PC-9 (cell line): ENCODE measurements around the gene TMEM179B.

ENCODE experiments used
- EZH2 ChIP-seq: fragments of 200-600 bp; sonication (generic); IDR thresholded peaks from 2 replicates; pipeline ENCODE4 v1.8.0; 2017; ENCODE audit warnings: antibody characterized with exemption, low read depth
- TF ChIP-seq, protein P1 (sequence below): fragments of 200-600 bp; sonication (generic); conservative IDR thresholded peaks from 2 replicates; pipeline ENCODE4 v1.6.1; 2017; ENCODE audit warnings: mixed run types, antibody characterized with exemption, mild to moderate bottlenecking, moderate library complexity

DNA sequence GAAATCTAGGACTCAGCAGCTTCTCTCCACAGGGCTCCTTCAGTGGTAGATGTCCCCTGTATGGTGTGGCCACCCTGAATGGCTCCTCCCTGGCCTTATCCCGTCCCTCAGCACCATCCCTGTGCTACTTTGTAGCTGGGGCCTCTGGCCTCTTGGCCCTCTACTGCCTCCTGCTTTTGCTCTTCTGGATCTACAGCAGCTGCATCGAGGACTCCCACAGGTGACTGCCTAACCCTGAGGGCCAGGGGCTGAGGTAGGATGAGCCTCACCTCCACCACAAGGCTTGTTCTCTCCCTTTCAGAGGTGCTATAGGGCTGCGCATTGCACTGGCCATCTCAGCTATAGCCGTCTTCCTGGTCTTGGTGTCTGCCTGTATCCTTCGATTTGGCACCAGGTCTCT is 1.8 kb downstream of the TMEM179B start:
- TF ChIP-seq, protein P1, sequence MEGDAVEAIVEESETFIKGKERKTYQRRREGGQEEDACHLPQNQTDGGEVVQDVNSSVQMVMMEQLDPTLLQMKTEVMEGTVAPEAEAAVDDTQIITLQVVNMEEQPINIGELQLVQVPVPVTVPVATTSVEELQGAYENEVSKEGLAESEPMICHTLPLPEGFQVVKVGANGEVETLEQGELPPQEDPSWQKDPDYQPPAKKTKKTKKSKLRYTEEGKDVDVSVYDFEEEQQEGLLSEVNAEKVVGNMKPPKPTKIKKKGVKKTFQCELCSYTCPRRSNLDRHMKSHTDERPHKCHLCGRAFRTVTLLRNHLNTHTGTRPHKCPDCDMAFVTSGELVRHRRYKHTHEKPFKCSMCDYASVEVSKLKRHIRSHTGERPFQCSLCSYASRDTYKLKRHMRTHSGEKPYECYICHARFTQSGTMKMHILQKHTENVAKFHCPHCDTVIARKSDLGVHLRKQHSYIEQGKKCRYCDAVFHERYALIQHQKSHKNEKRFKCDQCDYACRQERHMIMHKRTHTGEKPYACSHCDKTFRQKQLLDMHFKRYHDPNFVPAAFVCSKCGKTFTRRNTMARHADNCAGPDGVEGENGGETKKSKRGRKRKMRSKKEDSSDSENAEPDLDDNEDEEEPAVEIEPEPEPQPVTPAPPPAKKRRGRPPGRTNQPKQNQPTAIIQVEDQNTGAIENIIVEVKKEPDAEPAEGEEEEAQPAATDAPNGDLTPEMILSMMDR, result no peak
- TF ChIP-seq EZH2, result no peak
